H1 (cell line): ENCODE data around the gene TTLL9. TPM values are rescaled to one million over a fixed set of nuclear protein-coding genes. Genes with fewer than 3 reads are reported as not detected.

Source experiments
- CTCF ChIA-PET: fragments of 300-600 bp; sonication (Branson Sonifier 250); formaldehyde crosslinking; loops from one replicate; lab custom pipeline; 2021; ENCODE audit not compliant: partially characterized antibody; lab: Charles Lee
- POLR2A ChIA-PET: fragments of 300-600 bp; sonication (Branson Sonifier 250); formaldehyde crosslinking; loops from one replicate; lab custom pipeline; 2021; ENCODE audit warnings: inconsistent platforms; ENCODE audit not compliant: partially characterized antibody; lab: Charles Lee
- DNase-seq, 2 experiments: peaks; one replicate each; pipeline versions ENCODE4 v3.0.0 to v3.0.0-alpha.2; 2010 to 2022; ENCODE audit warnings: low spot score in 2 of 2, low read depth in 1 of 2, mixed read lengths in 1 of 2
- FAIRE-seq: peaks from 2 replicates; lab custom pipeline; 2011; peaks lifted over from hg19 to GRCh38; lab: Jason Lieb, UNC
- H2AFZ ChIP-seq: 2 replicates; pipeline ENCODE4 v1.8.1; 2012; ENCODE audit warnings: low read length, inconsistent platforms
- H2AK5ac ChIP-seq: 2 replicates; pipeline ENCODE4 v1.6.1; 2013; ENCODE audit warnings: low read depth, low read length
- H2BK120ac ChIP-seq: replicated peaks from 2 replicates; pipeline ENCODE3; 2013; ENCODE audit warnings: low read depth, low read length, inconsistent platforms
- H2BK12ac ChIP-seq: 2 replicates; pipeline ENCODE4 v1.6.1; 2013; ENCODE audit warnings: low read depth, low read length
- H2BK15ac ChIP-seq: 2 replicates; pipeline ENCODE4 v1.6.1; 2013; ENCODE audit warnings: low read length
- H2BK20ac ChIP-seq: 2 replicates; pipeline ENCODE4 v1.6.1; 2013; ENCODE audit warnings: low read length
- H2BK5ac ChIP-seq: 2 replicates; pipeline ENCODE4 v1.6.1; 2013; ENCODE audit warnings: low read depth, low read length
- H3K14ac ChIP-seq: 2 replicates; pipeline ENCODE4 v1.6.1; 2013; ENCODE audit warnings: inconsistent platforms; ENCODE audit not compliant: insufficient read length
- H3K18ac ChIP-seq: 2 replicates; pipeline ENCODE4 v1.6.1; 2013; ENCODE audit warnings: low read length; ENCODE audit errors: extremely low read depth
- H3K23ac ChIP-seq: 2 replicates; pipeline ENCODE4 v1.6.1; 2013; ENCODE audit warnings: inconsistent platforms; ENCODE audit not compliant: insufficient read length
- H3K23me2 ChIP-seq: 2 replicates; pipeline ENCODE4 v1.6.1; 2013; ENCODE audit warnings: low read depth, low read length
- H3K27ac ChIP-seq: 2 replicates; pipeline ENCODE4 v1.6.1; 2011; ENCODE audit warnings: low read depth, low read length, inconsistent platforms
- H3K27me3 ChIP-seq, 4 experiments: replicated peaks in 1 of 4; 1 replicate in 1 of 4; 2 replicates in 3 of 4; pipeline versions ENCODE4 v1.6.1 to v1.8.1; 2011 to 2013; ENCODE audit warnings: low read length in 3 of 4, mild to moderate bottlenecking in 3 of 4, inconsistent platforms in 2 of 4, mixed read lengths in 2 of 4, moderate library complexity in 1 of 4; ENCODE audit not compliant: control insufficient read depth in 3 of 4, insufficient read depth in 3 of 4; ENCODE audit errors: extremely low read depth in 1 of 4
- H3K36me3 ChIP-seq, 4 experiments: 2 replicates each; pipeline versions ENCODE4 v1.6.1 to v1.8.1; 2011 to 2013; ENCODE audit warnings: mild to moderate bottlenecking in 4 of 4, low read length in 3 of 4, moderate library complexity in 2 of 4, control low read depth in 1 of 4, inconsistent platforms in 1 of 4; ENCODE audit not compliant: insufficient read depth in 4 of 4, control insufficient read depth in 2 of 4
- H3K4ac ChIP-seq: replicated peaks from 2 replicates; pipeline ENCODE3; 2013; ENCODE audit warnings: low read length, low read depth, mixed read lengths, inconsistent platforms; ENCODE audit not compliant: insufficient read length
- H3K4me1 ChIP-seq, 4 experiments: replicated peaks in 1 of 4; 1 replicate in 1 of 4; 2 replicates in 3 of 4; pipeline versions ENCODE4 v1.6.1 to v1.8.1; 2011 to 2013; ENCODE audit warnings: low read length in 3 of 4, inconsistent platforms in 2 of 4, mixed read lengths in 1 of 4; ENCODE audit not compliant: insufficient read depth in 4 of 4, control insufficient read depth in 3 of 4
- H3K4me2 ChIP-seq, 2 experiments: 2 replicates each; pipeline versions ENCODE4 v1.6.1 to v1.8.1; 2011 to 2013; ENCODE audit warnings: low read depth in 2 of 2, low read length in 2 of 2, control low read depth in 1 of 2, inconsistent platforms in 1 of 2, mild to moderate bottlenecking in 1 of 2; ENCODE audit not compliant: insufficient read depth in 1 of 2
- H3K4me3 ChIP-seq, 4 experiments: fragments of 200-600, 300-600 bp in 1 of 4; sonication (generic), shearing (Covaris generic), sonication (Bioruptor Twin) in 1 of 4; 2 replicates each; pipeline versions ENCODE4 v1.5.1 to v1.8.1; 2011 to 2016; ENCODE audit warnings: low read length in 4 of 4, low read depth in 3 of 4, control low read depth in 2 of 4, inconsistent platforms in 2 of 4, mild to moderate bottlenecking in 2 of 4, mixed read lengths in 1 of 4, moderate library complexity in 1 of 4; ENCODE audit not compliant: insufficient read depth in 2 of 4; ENCODE audit errors: extremely low read depth in 1 of 4
- H3K56ac ChIP-seq: replicated peaks from 2 replicates; pipeline ENCODE3; 2013; ENCODE audit warnings: low read depth, mild to moderate bottlenecking, mixed read lengths, low read length, inconsistent platforms; ENCODE audit not compliant: insufficient read length
- H3K79me1 ChIP-seq: 2 replicates; pipeline ENCODE4 v1.6.1; 2013; ENCODE audit warnings: low read depth, low read length, control low read depth
- H3K79me2 ChIP-seq, 2 experiments: 2 replicates each; pipeline versions ENCODE4 v1.6.1 to v1.8.1; 2012 to 2013; ENCODE audit warnings: low read length in 2 of 2, mild to moderate bottlenecking in 2 of 2, inconsistent platforms in 1 of 2; ENCODE audit not compliant: insufficient read depth in 2 of 2, control insufficient read depth in 1 of 2
- H3K9ac ChIP-seq, 4 experiments: replicated peaks in 1 of 4; 1 replicate in 1 of 4; 2 replicates in 3 of 4; pipeline versions ENCODE4 v1.6.1 to v1.8.1; 2011 to 2013; ENCODE audit warnings: low read depth in 3 of 4, low read length in 3 of 4, control low read depth in 2 of 4, mild to moderate bottlenecking in 2 of 4, moderate library complexity in 2 of 4, inconsistent platforms in 1 of 4; ENCODE audit errors: extremely low read depth in 1 of 4
- H3K9me3 ChIP-seq, 2 experiments: 2 replicates each; pipeline versions ENCODE4 v1.6.1 to v1.8.1; 2012 to 2013; ENCODE audit warnings: mild to moderate bottlenecking in 2 of 2, moderate library complexity in 2 of 2, control low read depth in 1 of 2, inconsistent platforms in 1 of 2, low read depth in 1 of 2, low read length in 1 of 2, mixed read lengths in 1 of 2; ENCODE audit not compliant: insufficient read depth in 2 of 2
- H4K20me1 ChIP-seq, 2 experiments: replicated peaks in 1 of 2; 2 replicates each; pipeline versions ENCODE3 to v1.8.1; 2011 to 2013; ENCODE audit warnings: inconsistent platforms in 2 of 2, low read length in 2 of 2, mild to moderate bottlenecking in 1 of 2; ENCODE audit not compliant: insufficient read depth in 2 of 2, control insufficient read depth in 1 of 2
- H4K5ac ChIP-seq: 2 replicates; pipeline ENCODE4 v1.6.1; 2013; ENCODE audit warnings: low read length, low read depth, mixed read lengths, inconsistent platforms; ENCODE audit not compliant: insufficient read length
- H4K8ac ChIP-seq: 2 replicates; pipeline ENCODE4 v1.8.0; 2013; ENCODE audit warnings: mild to moderate bottlenecking, moderate library complexity, low read length, inconsistent platforms; ENCODE audit not compliant: insufficient read depth; ENCODE audit errors: extremely low read depth
- H4K91ac ChIP-seq: replicated peaks from 2 replicates; pipeline ENCODE3; 2013; ENCODE audit warnings: low read length, mixed read lengths, inconsistent platforms; ENCODE audit not compliant: insufficient read length
- CTBP2 ChIP-seq: IDR thresholded peaks from 2 replicates; pipeline ENCODE4 v1.7.0; 2011; ENCODE audit warnings: borderline replicate concordance, mild to moderate bottlenecking, moderate library complexity, mixed read lengths, low read length; ENCODE audit not compliant: insufficient read depth, insufficient read length
- E2F6 ChIP-seq: IDR thresholded peaks from 2 replicates; pipeline ENCODE4 v1.6.1; 2012; ENCODE audit warnings: inconsistent platforms
- EP300 ChIP-seq, 2 experiments: IDR thresholded peaks; 1 replicate in 1 of 2; 2 replicates in 1 of 2; pipeline ENCODE4 v1.6.1; 2011 to 2012; ENCODE audit warnings: low read depth in 2 of 2, low read length in 2 of 2, mild to moderate bottlenecking in 2 of 2, borderline replicate concordance in 1 of 2, inconsistent platforms in 1 of 2, moderate library complexity in 1 of 2
- KDM1A ChIP-seq: fragments of 200-600, 300-600 bp; sonication (generic); IDR thresholded peaks from 2 replicates; pipeline ENCODE4 v1.7.1; 2016; ENCODE audit warnings: mild to moderate bottlenecking, low read length, borderline replicate concordance
- NANOG ChIP-seq: IDR thresholded peaks from 2 replicates; pipeline ENCODE4 v1.6.1; 2011; ENCODE audit warnings: low read length, low read depth, mild to moderate bottlenecking, inconsistent platforms; ENCODE audit not compliant: insufficient read depth, poor library complexity, severe bottlenecking
- RNF2 ChIP-seq: fragments of 200-900, 300-1000 bp; sonication (generic); IDR thresholded peaks from 2 replicates; pipeline ENCODE4 v1.7.1; 2016; ENCODE audit warnings: borderline replicate concordance, low read depth, mild to moderate bottlenecking, antibody characterized with exemption, low read length; ENCODE audit not compliant: poor library complexity, severe bottlenecking; ENCODE audit errors: missing control alignments
- TAF1 ChIP-seq: IDR thresholded peaks from 2 replicates; pipeline ENCODE4 v1.6.1; 2011; ENCODE audit warnings: mild to moderate bottlenecking, low read depth, low read length
- TEAD4 ChIP-seq: IDR thresholded peaks from 2 replicates; pipeline ENCODE4 v1.6.1; 2012; ENCODE audit warnings: low read depth, low read length, inconsistent platforms, mixed read lengths
- WGBS, 2 experiments: shearing (Covaris generic) in 1 of 2; methylation state at CpG; one replicate each; pipeline versions ENCODE4 v1.1.6 to v1.1.7; 2013 to 2015; ENCODE audit warnings: low lambda C conversion rate in 2 of 2, mixed read lengths in 2 of 2, inconsistent platforms in 1 of 2, low coverage in 1 of 2, missing lambda C conversion rate in 1 of 2; ENCODE audit not compliant: insufficient replicate concordance in 2 of 2, insufficient coverage in 1 of 2, insufficient read length in 1 of 2; ENCODE audit errors: extremely low coverage in 1 of 2, missing lambda C conversion rate in 1 of 2; 5-methylcytosine and 5-hydroxymethylcytosine counted together
- polyA plus RNA-seq, 7 experiments: library from polyadenylated mRNA; depleted of rRNA in 3 of 7; stranded (reverse) in 5 of 7; unstranded in 2 of 7; fragments of >200 nt in 5 of 7; fragments of 200-250 nt in 2 of 7; gene quantifications; 1 replicate in 5 of 7; 2 replicates in 1 of 7; 4 replicates in 1 of 7; pipeline versions ENCODE4 v1.2.1 to v1.2.3, GENCODE V29; 2011 to 2013; ENCODE audit warnings: missing spikeins in 2 of 7, mixed read lengths in 2 of 7
- total RNA-seq: library from RNA; stranded (reverse); fragmentation: NEBNext Ultra II Directional; extraction: Animal tissue kit (Norgen Biotek cat#: 25700); gene quantifications from 2 replicates; pipeline ENCODE4 v1.2.1, GENCODE V29; 2021

The TTLL9 gene
- total and polyA plus RNA-seq, 2 of the 8 experiments (the other 6 are each of a cell fraction or from before 2014, with no cell fraction given), result 0.06 TPM; not detected in 1

GRCh38 chr20:31861385-31862156 lies 8.9 kb upstream of the TTLL9 start:
- Histone ChIP-seq H3K23me2 (peaks cover 15% of the 10 kb centered on the region), H3K14ac (no peak overlapping the region), H3K4me2 (peak overlapping the region; percentile 68 to 97), H3K79me2 (no peaks in the 10 kb centered on the region), H2AK5ac (no peak overlapping the region), H2BK15ac (no peak overlapping the region; the same call in 1 of the 2 replicates), H3K79me1 (no peaks in the 10 kb centered on the region), H2BK5ac (peak overlapping the region; percentile 69; the same call in 1 of the 2 replicates), H3K4me1 (peaks cover 3 to 28% (median 14%) of the 10 kb centered on the region in 4 experiments), H3K4me3 (peak overlapping the region; percentile 60 to 89 (median 84)), H2BK120ac (no peak overlapping the region), H3K56ac (peak overlapping the region; percentile 6), H4K5ac (peak overlapping the region; percentile 42), H3K9me3 (no peaks in the 10 kb centered on the region), H3K36me3 (no peaks in the 10 kb centered on the region), H3K9ac (peak overlapping the region; percentile 38 to 77 (median 68)), H4K91ac (no peak overlapping the region), H3K4ac (no peak overlapping the region), H3K27ac (peak overlapping the region; percentile 13), H3K18ac (peak overlapping the region; percentile 85; the same call in 1 of the 2 replicates), H3K23ac (no peak overlapping the region), H4K8ac (peak overlapping the region; percentile 63; the same call in 1 of the 2 replicates), H2BK12ac (no peak overlapping the region), H4K20me1 (no peaks in the 10 kb centered on the region), H2AFZ (peak overlapping the region; percentile 76), H3K27me3 (peaks cover 0 to 17% (median 14%) of the 10 kb centered on the region in 4 experiments; a peak in 5 of 7 replicates), H2BK20ac (no peak overlapping the region)
- FAIRE-seq (peak; percentile 99), DNase-seq (peak; percentile 60 to 88)
- WGBS, 2 experiments, result 2% methylated on average over 42 of the region's 60 CpGs; no CpG with 5 or more reads in 1 of the 2 experiments
- ChIA-PET POLR2A (interaction anchor here (0.8 to 1.4 kb wide), 3 partner anchors 90 to 133 kb away, joined by 3 to 4 read pairs (median 3); partner anchors contain the start of gene PDRG1), CTCF (interaction anchor here (1.3 to 4.4 kb wide), 5 partner anchors 9 to 156 kb away, joined by 3 to 26 read pairs (median 5); partner anchors contain the start of gene PDRG1)
- TF ChIP-seq CTBP2 (no peak), TAF1 (no peak; the same call in 1 of the 2 replicates), KDM1A (no peak), E2F6 (peak; percentile 37; the same call in 1 of the 2 replicates), EP300 (IDR thresholded peaks at IDR 0.05; ENCODE audit: borderline replicate concordance in 1 of 2, low read depth in 2 of 2, low read length in 2 of 2) (no peak), NANOG (no peak), RNF2 (peak; percentile 44), TEAD4 (no peak)
